Glutamatergic neuron (in vitro differentiated cells): Measurements from ENCODE around the gene ACE. TPM values are rescaled to one million over a fixed set of nuclear protein-coding genes. Genes with fewer than 3 reads are reported as not detected.

Source experiments
- DNase-seq: peaks from one replicate; pipeline ENCODE4 v3.0.0; 2022
- H3K27ac Mint-ChIP-seq: one replicate; pipeline ENCODE4 v1.8.0; 2020; ENCODE audit warnings: mild to moderate bottlenecking, mixed read lengths, inconsistent platforms; ENCODE audit not compliant: unreplicated experiment
- H3K27me3 Mint-ChIP-seq: one replicate; pipeline ENCODE4 v1.8.0; 2020; ENCODE audit warnings: mild to moderate bottlenecking, moderate library complexity, mixed read lengths, inconsistent platforms; ENCODE audit not compliant: unreplicated experiment
- H3K36me3 Mint-ChIP-seq: one replicate; pipeline ENCODE4 v1.8.0; 2020; ENCODE audit warnings: mild to moderate bottlenecking, mixed read lengths, inconsistent platforms; ENCODE audit not compliant: unreplicated experiment
- H3K4me1 Mint-ChIP-seq: one replicate; pipeline ENCODE4 v1.8.0; 2020; ENCODE audit warnings: mild to moderate bottlenecking, low read depth, mixed read lengths, inconsistent platforms; ENCODE audit not compliant: unreplicated experiment
- H3K4me3 Mint-ChIP-seq: one replicate; pipeline ENCODE4 v1.8.0; 2020; ENCODE audit warnings: mild to moderate bottlenecking, mixed read lengths, inconsistent platforms; ENCODE audit not compliant: unreplicated experiment
- H3K9me3 Mint-ChIP-seq: one replicate; pipeline ENCODE4 v1.8.0; 2020; ENCODE audit warnings: mild to moderate bottlenecking, moderate library complexity, mixed read lengths, inconsistent platforms; ENCODE audit not compliant: unreplicated experiment
- CTCF ChIP-seq: fragments of 200-600 bp; sonication (generic); IDR thresholded peaks from one replicate; pipeline ENCODE4 v1.5.0; 2021; ENCODE audit not compliant: partially characterized antibody, unreplicated experiment
- total RNA-seq: library from RNA; stranded (reverse); fragmentation: NEBNext Ultra II Directional; extraction: Animal tissue kit (Norgen Biotek cat#: 25700); gene quantifications from one replicate; pipeline ENCODE4 v1.2.1, GENCODE V29; 2021; ENCODE audit not compliant: unreplicated experiment

The ACE gene
- total RNA-seq, 1 donor from 2014 or later = 3.7 TPM

- no peak overlapping the region for H3K4me3 Mint-ChIP-seq
- no peak for DNase-seq
These were observed 4.1 kb downstream of the ACE start for GRCh38 chr17:63480826-63481487.

DNA sequence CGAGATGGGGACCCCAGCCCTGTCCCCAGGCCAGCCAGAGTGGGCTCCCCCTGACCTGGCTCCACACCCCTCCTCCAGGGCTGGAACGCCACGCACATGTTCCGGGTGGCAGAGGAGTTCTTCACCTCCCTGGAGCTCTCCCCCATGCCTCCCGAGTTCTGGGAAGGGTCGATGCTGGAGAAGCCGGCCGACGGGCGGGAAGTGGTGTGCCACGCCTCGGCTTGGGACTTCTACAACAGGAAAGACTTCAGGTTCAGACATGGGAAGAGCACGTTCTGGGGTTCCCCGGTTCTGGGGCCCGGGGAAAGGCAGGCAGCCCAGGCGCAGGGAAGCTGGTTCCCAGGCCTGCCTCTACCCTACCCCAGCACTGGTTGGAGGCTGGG lies 4.6 kb downstream of the ACE start:
- peaks cover 9% of the 10 kb centered on the region for H3K4me1 Mint-ChIP-seq
- peaks cover 2% of the 10 kb centered on the region for H3K27me3 Mint-ChIP-seq
- no peaks in the 10 kb centered on the region for H3K36me3 Mint-ChIP-seq
- TF ChIP-seq CTCF = no peak
- no peak overlapping the region for H3K4me3 Mint-ChIP-seq
- H3K27ac Mint-ChIP-seq = no peak overlapping the region
- H3K9me3 Mint-ChIP-seq = peaks cover 3% of the 10 kb centered on the region
- DNase-seq = no peak

More at GRCh38 chr17:63480826-63481487, 4.1 kb downstream of the ACE start:
- H3K27ac Mint-ChIP-seq = no peak overlapping the region
- no peak for TF ChIP-seq CTCF
- H3K27me3 Mint-ChIP-seq = peaks cover 4% of the 10 kb centered on the region
- peaks cover 9% of the 10 kb centered on the region for H3K4me1 Mint-ChIP-seq
- H3K9me3 Mint-ChIP-seq = peaks cover 3% of the 10 kb centered on the region
- H3K36me3 Mint-ChIP-seq = no peaks in the 10 kb centered on the region

- no peak for TF ChIP-seq CTCF
- Mint-ChIP-seq H3K9me3 (peaks cover 3% of the 10 kb centered on the region), H3K4me3 (no peak overlapping the region), H3K27ac (no peak overlapping the region), H3K27me3 (peaks cover 2% of the 10 kb centered on the region), H3K4me1 (peaks cover 9% of the 10 kb centered on the region), H3K36me3 (no peaks in the 10 kb centered on the region)
- DNase-seq = no peak
These were observed 5.6 kb downstream of the ACE start for GRCh38 chr17:63482509-63482908.

DNA sequence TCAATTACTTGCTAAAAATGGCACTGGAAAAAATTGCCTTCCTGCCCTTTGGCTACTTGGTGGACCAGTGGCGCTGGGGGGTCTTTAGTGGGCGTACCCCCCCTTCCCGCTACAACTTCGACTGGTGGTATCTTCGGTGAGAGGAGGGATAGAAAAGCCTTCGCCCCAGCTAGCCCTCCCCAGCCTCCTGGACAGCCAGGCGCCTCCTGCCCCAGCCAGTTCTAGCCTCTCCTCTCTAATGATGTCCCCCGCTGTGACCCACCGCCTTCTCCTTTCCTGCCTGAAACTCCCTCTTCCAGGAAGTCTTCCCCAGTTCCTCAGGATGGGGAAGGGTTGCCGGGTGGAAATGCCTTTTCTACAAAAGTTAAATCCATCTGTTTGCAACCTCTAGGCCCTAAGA lies 6.2 kb downstream of the ACE start:
- H3K4me3 Mint-ChIP-seq = no peak overlapping the region
- peaks cover 2% of the 10 kb centered on the region for H3K27me3 Mint-ChIP-seq
- no peaks in the 10 kb centered on the region for H3K36me3 Mint-ChIP-seq

More for the DNA sequence above, 6.2 kb downstream of the ACE start:
- no peak for TF ChIP-seq CTCF
- Mint-ChIP-seq H3K27ac (no peak overlapping the region), H3K9me3 (peaks cover 2% of the 10 kb centered on the region), H3K4me1 (peaks cover 8% of the 10 kb centered on the region)
- no peak for DNase-seq
